Spleen (tissue), 11 donors: ENCODE measurements around the gene SLIT3. TPM values are rescaled to one million over a fixed set of nuclear protein-coding genes. Genes with fewer than 3 reads are reported as not detected.

Source experiments
- DNase-seq: peaks from one replicate; pipeline ENCODE4 v3.0.0-alpha.2; 2020
- H3K27ac ChIP-seq, 8 donors: fragments of 200-600 bp; sonication (generic) in 7 of 8; 1 replicate in 4 of 8; 2 replicates in 4 of 8; pipeline versions ENCODE4 v1.5.0 to v1.8.0; 2016 to 2021; ENCODE audit warnings: inconsistent platforms in 4 of 8, mild to moderate bottlenecking in 4 of 8, moderate library complexity in 1 of 8
- H3K27me3 ChIP-seq, 7 donors: fragments of 200-600 bp; sonication (generic) in 6 of 7; replicated peaks in 1 of 7; 1 replicate in 4 of 7; 2 replicates in 3 of 7; pipeline versions ENCODE4 v1.5.0 to v1.8.0; 2016 to 2021; ENCODE audit warnings: inconsistent platforms in 3 of 7, mild to moderate bottlenecking in 1 of 7
- H3K36me3 ChIP-seq, 6 donors: fragments of 200-600 bp; sonication (generic) in 5 of 6; 1 replicate in 4 of 6; 2 replicates in 2 of 6; pipeline versions ENCODE4 v1.5.0 to v1.8.0; 2016 to 2021; ENCODE audit warnings: inconsistent platforms in 2 of 6
- H3K4me1 ChIP-seq, 6 donors: fragments of 200-600 bp; sonication (generic) in 5 of 6; 1 replicate in 3 of 6; 2 replicates in 3 of 6; pipeline versions ENCODE4 v1.5.0 to v1.8.0; 2016 to 2021; ENCODE audit warnings: inconsistent platforms in 3 of 6
- H3K4me3 ChIP-seq, 8 donors: fragments of 200-600 bp; sonication (generic) in 7 of 8; 1 replicate in 4 of 8; 2 replicates in 4 of 8; pipeline versions ENCODE4 v1.5.0 to v1.8.0; 2016 to 2021; ENCODE audit warnings: inconsistent platforms in 4 of 8, mild to moderate bottlenecking in 4 of 8, moderate library complexity in 2 of 8
- H3K9me3 ChIP-seq, 8 donors: fragments of 200-600 bp; sonication (generic) in 7 of 8; 1 replicate in 4 of 8; 2 replicates in 4 of 8; pipeline versions ENCODE4 v1.5.0 to v1.8.0; 2016 to 2021; ENCODE audit warnings: inconsistent platforms in 4 of 8
- POLR2A ChIP-seq, 3 donors: fragments of 450-650 bp; IDR thresholded peaks; one replicate each; pipeline ENCODE4 v1.5.1; 2017; ENCODE audit warnings: antibody characterized with exemption in 3 of 3, mild to moderate bottlenecking in 1 of 3
- POLR2AphosphoS5 ChIP-seq, 3 donors: sonication (generic); formaldehyde crosslinking; IDR thresholded peaks; one replicate each; pipeline ENCODE4 v1.5.1; 2017; ENCODE audit warnings: antibody characterized with exemption in 3 of 3
- WGBS, 5 donors: extraction: QIAGEN DNeasy Blood & Tissue Kit in 3 of 5; methylation state at CpG; one replicate each; pipeline versions ENCODE4 v1.1.5 to v1.1.7; 2013 to 2018; 5-methylcytosine and 5-hydroxymethylcytosine counted together
- intact Hi-C: fragments of 100-400 bp; cut with DNase I; formaldehyde crosslinking; loops from one replicate; pipeline ENCODE4 v1.15.0; 2023; ENCODE audit warnings: low total_unique reads
- polyA plus RNA-seq, 3 donors: library from polyadenylated mRNA; stranded (reverse); fragments of 200-250 nt; gene quantifications; one replicate each; pipeline ENCODE4 v1.2.1, GENCODE V29; 2013
- total RNA-seq, 7 donors: library from RNA; depleted of rRNA in 3 of 7; stranded (reverse); fragments of >200 nt in 3 of 7; fragmentation: NEBNext Ultra II Directional in 4 of 7; extraction: Animal tissue kit (Norgen Biotek cat#: 25700) in 4 of 7; gene quantifications; one replicate each; pipeline versions ENCODE4 v1.1.0 to v1.2.1, GENCODE V29; 2016 to 2021
- TF ChIP-seq, protein P1 (sequence below), 11 experiments: fragments of 200-600 bp in 7 of 11; fragments of 450-650 bp in 4 of 11; sonication (generic) in 4 of 11; IDR thresholded peaks in 8 of 11; conservative IDR thresholded peaks in 3 of 11; 1 replicate in 7 of 11; 2 replicates in 4 of 11; pipeline versions ENCODE4 v1.4.0 to v1.8.0; 2016 to 2021; ENCODE audit warnings: antibody characterized with exemption in 11 of 11, inconsistent platforms in 4 of 11, mild to moderate bottlenecking in 1 of 11
- donor health status: healthy with polysubstance abuse.
- donor health status: DM: no; HTN: no; CAD: no; lungs with moderate emphysema.
- donor health status: DM: no; HTN: no; CAD: no.
- donor health status: Bipolar disorder and iron deficiency.
- donor health status: healthy.
- donor health status: DM: no; HTN: no; CAD: no.
- donor health status: DM: yes; HTN: yes; CAD: no.

The SLIT3 gene
- total and polyA plus RNA-seq, 10 donors: 0.33 to 54.0 (median 13.2) TPM

DNA sequence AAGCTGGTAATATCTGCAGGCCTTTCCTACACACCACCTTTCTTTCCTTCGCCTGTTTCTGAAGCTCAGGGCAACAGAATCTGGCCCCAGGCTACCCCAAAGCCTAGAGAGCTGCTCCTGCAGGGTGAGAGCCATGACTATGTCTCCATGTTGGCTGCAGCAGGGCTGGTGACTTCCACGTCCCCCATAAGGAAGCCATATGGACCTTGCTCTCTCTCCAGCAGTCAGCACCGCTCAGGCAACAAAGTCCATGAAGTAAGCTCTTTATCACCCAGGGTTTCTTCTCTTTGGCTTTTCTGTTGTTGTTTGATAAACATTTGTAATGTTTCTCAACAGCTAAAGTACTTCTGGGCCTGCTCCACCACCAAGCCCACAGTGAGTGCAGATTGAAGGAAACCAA, 125.2 kb downstream of the SLIT3 start:
- Histone ChIP-seq H3K4me1 (no peaks in the 10 kb centered on the region), H3K9me3 (no peaks in the 10 kb centered on the region), H3K27ac (no peak overlapping the region), H3K4me3 (no peak overlapping the region), H3K27me3 (no peaks in the 10 kb centered on the region), H3K36me3 (no peaks in the 10 kb centered on the region)
- no peak for DNase-seq
- TF ChIP-seq POLR2A (IDR thresholded peaks at IDR 0.05) (no peak), POLR2AphosphoS5 (IDR thresholded peaks at IDR 0.05) (no peak)
- TF ChIP-seq, protein P1, sequence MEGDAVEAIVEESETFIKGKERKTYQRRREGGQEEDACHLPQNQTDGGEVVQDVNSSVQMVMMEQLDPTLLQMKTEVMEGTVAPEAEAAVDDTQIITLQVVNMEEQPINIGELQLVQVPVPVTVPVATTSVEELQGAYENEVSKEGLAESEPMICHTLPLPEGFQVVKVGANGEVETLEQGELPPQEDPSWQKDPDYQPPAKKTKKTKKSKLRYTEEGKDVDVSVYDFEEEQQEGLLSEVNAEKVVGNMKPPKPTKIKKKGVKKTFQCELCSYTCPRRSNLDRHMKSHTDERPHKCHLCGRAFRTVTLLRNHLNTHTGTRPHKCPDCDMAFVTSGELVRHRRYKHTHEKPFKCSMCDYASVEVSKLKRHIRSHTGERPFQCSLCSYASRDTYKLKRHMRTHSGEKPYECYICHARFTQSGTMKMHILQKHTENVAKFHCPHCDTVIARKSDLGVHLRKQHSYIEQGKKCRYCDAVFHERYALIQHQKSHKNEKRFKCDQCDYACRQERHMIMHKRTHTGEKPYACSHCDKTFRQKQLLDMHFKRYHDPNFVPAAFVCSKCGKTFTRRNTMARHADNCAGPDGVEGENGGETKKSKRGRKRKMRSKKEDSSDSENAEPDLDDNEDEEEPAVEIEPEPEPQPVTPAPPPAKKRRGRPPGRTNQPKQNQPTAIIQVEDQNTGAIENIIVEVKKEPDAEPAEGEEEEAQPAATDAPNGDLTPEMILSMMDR (IDR thresholded peaks at IDR 0.05 in 8 of 11, conservative IDR thresholded peaks at IDR 0.05 in 3 of 11): no peak
- WGBS, 5 donors: 83 to 89% (median 86%) methylated on average over 3 of the region's 3 CpGs
- intact Hi-C loops: no loop called here

DNA sequence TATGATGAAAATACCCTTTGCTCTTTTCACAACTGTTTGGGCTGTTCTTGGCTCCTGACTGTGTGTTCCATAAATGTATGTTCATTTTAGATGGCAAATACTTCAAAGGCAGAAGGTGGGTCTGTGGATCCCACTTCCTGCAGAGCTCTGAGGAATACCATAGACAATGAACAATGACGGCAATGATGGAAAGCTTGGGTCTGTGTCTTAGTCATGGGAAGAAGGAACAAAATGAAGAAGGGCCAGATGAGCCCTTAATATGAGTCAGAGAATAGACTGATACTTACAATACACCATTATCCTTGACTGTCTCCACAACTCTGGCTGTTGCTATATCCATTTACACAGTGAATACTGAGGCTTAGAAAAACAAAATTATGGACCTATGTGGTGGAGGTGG, 126.0 kb downstream of the SLIT3 start:
- H3K27me3 ChIP-seq: no peaks in the 10 kb centered on the region
- intact Hi-C loops: no loop called here
- WGBS, 5 donors: 30 to 97% (median 89%) methylated on average over 1 of the region's 1 CpG
- no peak overlapping the region for H3K4me3 ChIP-seq
- no peak overlapping the region for H3K27ac ChIP-seq
- no peaks in the 10 kb centered on the region for H3K4me1 ChIP-seq
- no peaks in the 10 kb centered on the region for H3K36me3 ChIP-seq
- no peaks in the 10 kb centered on the region for H3K9me3 ChIP-seq
- DNase-seq: no peak
- TF ChIP-seq POLR2A (IDR thresholded peaks at IDR 0.05): no peak
- TF ChIP-seq, protein P1 (IDR thresholded peaks at IDR 0.05 in 8 of 11, conservative IDR thresholded peaks at IDR 0.05 in 3 of 11): no peak
- no peak for TF ChIP-seq POLR2AphosphoS5 (IDR thresholded peaks at IDR 0.05)

DNA sequence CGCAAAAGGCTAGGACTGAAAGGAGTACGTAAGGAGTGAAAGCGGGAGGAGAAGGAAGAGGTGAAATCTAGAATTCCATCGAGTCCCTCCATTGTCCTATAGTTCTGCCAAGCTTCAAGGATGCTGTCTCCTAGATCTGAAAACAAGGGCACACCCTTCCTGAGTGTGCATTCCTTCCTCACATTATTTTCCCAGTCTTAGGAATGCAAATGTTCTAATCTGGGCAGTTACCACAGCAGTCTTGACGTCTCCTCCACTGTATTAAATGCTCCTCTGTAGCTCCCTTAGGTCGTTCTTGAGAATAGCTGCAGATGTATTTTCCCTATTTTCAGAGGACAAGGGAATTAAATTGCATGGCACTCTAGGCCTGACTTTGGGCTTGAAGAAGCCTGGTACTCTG, 127.6 kb downstream of the SLIT3 start:
- no peaks in the 10 kb centered on the region for H3K9me3 ChIP-seq
- DNase-seq: no peak
- H3K36me3 ChIP-seq: no peaks in the 10 kb centered on the region
- no peak overlapping the region for H3K27ac ChIP-seq
- H3K4me3 ChIP-seq: no peak overlapping the region
- intact Hi-C loops: no loop called here
- no peaks in the 10 kb centered on the region for H3K4me1 ChIP-seq
- TF ChIP-seq, protein P1 (IDR thresholded peaks at IDR 0.05 in 8 of 11, conservative IDR thresholded peaks at IDR 0.05 in 3 of 11): no peak
- TF ChIP-seq POLR2AphosphoS5 (IDR thresholded peaks at IDR 0.05): no peak
- TF ChIP-seq POLR2A (IDR thresholded peaks at IDR 0.05): no peak
- 68 to 87% (median 81%) methylated on average over 6 of the region's 6 CpGs for WGBS, 5 donors
- H3K27me3 ChIP-seq: no peaks in the 10 kb centered on the region

DNA sequence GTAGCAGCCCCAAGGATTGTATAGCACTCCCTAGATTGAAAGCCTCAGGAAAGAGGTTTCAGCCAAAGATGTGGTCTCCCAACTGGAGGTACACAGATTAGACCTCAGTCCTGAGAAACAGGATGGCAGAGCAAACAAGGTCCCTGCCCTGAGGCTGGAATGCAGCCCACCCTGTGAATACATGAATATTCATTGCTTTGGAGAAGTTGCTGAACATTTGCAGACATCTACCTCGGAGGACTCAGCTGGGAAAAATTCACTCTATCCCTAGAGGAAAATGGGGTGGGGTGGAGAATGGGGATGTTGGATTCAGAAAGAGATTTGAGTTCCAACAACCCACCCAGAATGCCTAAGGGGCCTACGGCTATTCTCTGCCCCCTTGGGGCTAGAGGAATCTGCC, 129.4 kb downstream of the SLIT3 start:
- Histone ChIP-seq H3K36me3 (no peaks in the 10 kb centered on the region), H3K4me3 (no peak overlapping the region), H3K4me1 (no peaks in the 10 kb centered on the region), H3K27me3 (no peaks in the 10 kb centered on the region), H3K27ac (no peak overlapping the region), H3K9me3 (no peaks in the 10 kb centered on the region)
- 59 to 81% (median 73%) methylated on average over 2 of the region's 2 CpGs for WGBS, 5 donors
- TF ChIP-seq POLR2AphosphoS5 (IDR thresholded peaks at IDR 0.05): no peak
- no peak for TF ChIP-seq POLR2A (IDR thresholded peaks at IDR 0.05)
- TF ChIP-seq, protein P1 (IDR thresholded peaks at IDR 0.05 in 8 of 11, conservative IDR thresholded peaks at IDR 0.05 in 3 of 11): no peak
- intact Hi-C loops: no loop called here
- no peak for DNase-seq
